Measurements from ENCODE around the gene FAM110D. TPM values are rescaled to one million over a fixed set of nuclear protein-coding genes. Genes with fewer than 3 reads are reported as not detected.
A peak's percentile ranks its signal among the peaks of the same experiment; 100 is the strongest.

Gene FAM110D
- total and polyA plus RNA-seq, 2 experiments from 2014 or later, result 0.24 to 0.39 TPM

GRCh38 chr1:26134466-26134865 is 24.4 kb upstream of the FAM110D start:
- peaks cover 4% of the 10 kb centered on the region; the same call in 1 of the 3 replicates for H3K4me1 Mint-ChIP-seq
- H3K27ac Mint-ChIP-seq, result no peak overlapping the region
- H3K36me3 Mint-ChIP-seq (ENCODE audit: low read depth), result no peaks in the 10 kb centered on the region
- H3K27me3 Mint-ChIP-seq (ENCODE audit: insufficient read depth, low read depth, poor library complexity), result peaks cover under 1% of the 10 kb centered on the region
- H3K79me2 ChIP-seq (replicated peaks; ENCODE audit: insufficient read depth), result no peaks in the 10 kb centered on the region
- H3K4me1 ChIP-seq (ENCODE audit: insufficient read depth), result no peaks in the 10 kb centered on the region
- no peak overlapping the region for H2AFZ ChIP-seq
- H3K4me3 Mint-ChIP-seq, result no peak overlapping the region
- H3K27me3 ChIP-seq (ENCODE audit: insufficient read depth), result no peaks in the 10 kb centered on the region
- DNase-seq (ENCODE audit: low spot score) (no peak), ATAC-seq (no peak)
- no peak overlapping the region for H3K4me2 ChIP-seq
- H3K4me3 ChIP-seq, result no peak overlapping the region
- no peaks in the 10 kb centered on the region for H3F3A ChIP-seq (replicated peaks; ENCODE audit: low read depth)
- H3K36me3 ChIP-seq (ENCODE audit: insufficient read depth), result no peaks in the 10 kb centered on the region
- no peak overlapping the region for H3K27ac ChIP-seq (ENCODE audit: low read depth)
- no peaks in the 10 kb centered on the region; the same call in 2 of the 3 replicates for H3K9me3 Mint-ChIP-seq
- H3K9me2 ChIP-seq (ENCODE audit: insufficient read depth), result no peaks in the 10 kb centered on the region
- H4K20me1 ChIP-seq (replicated peaks; ENCODE audit: insufficient read depth), result no peaks in the 10 kb centered on the region
- TF ChIP-seq EZH2phosphoT487 (IDR thresholded peaks at IDR 0.05; ENCODE audit: unreplicated experiment), result no peak
- no peak for TF ChIP-seq ETS1 (IDR thresholded peaks at IDR 0.05)
- no peak for TF ChIP-seq EZH2 (IDR thresholded peaks at IDR 0.05; ENCODE audit: low read depth, unreplicated experiment)
- no peak for TF ChIP-seq REST (IDR thresholded peaks at IDR 0.05; ENCODE audit: unreplicated experiment)

- no peaks in the 10 kb centered on the region for H4K20me1 ChIP-seq (replicated peaks; ENCODE audit: insufficient read depth)
- no peaks in the 10 kb centered on the region for H3K4me1 ChIP-seq (ENCODE audit: insufficient read depth)
- peaks cover 4% of the 10 kb centered on the region; the same call in 1 of the 2 replicates for H3K27me3 ChIP-seq (ENCODE audit: insufficient read depth)
- Mint-ChIP-seq H3K4me3 (no peak overlapping the region), H3K27me3 (ENCODE audit: insufficient read depth, low read depth, poor library complexity) (peaks cover 7% of the 10 kb centered on the region), H3K4me1 (peaks cover 4% of the 10 kb centered on the region; the same call in 1 of the 3 replicates), H3K36me3 (ENCODE audit: low read depth) (no peaks in the 10 kb centered on the region), H3K9me3 (no peaks in the 10 kb centered on the region; the same call in 2 of the 3 replicates), H3K27ac (no peak overlapping the region)
- H3K79me2 ChIP-seq (replicated peaks; ENCODE audit: insufficient read depth), result no peaks in the 10 kb centered on the region
- no peaks in the 10 kb centered on the region for H3K36me3 ChIP-seq (ENCODE audit: insufficient read depth)
- H3K4me3 ChIP-seq, result no peak overlapping the region
- peak overlapping the region; percentile 86 for H2AFZ ChIP-seq
- no peaks in the 10 kb centered on the region for H3F3A ChIP-seq (replicated peaks; ENCODE audit: low read depth)
- H3K4me2 ChIP-seq, result no peak overlapping the region
- ATAC-seq, result no peak
- no peak overlapping the region for H3K27ac ChIP-seq (ENCODE audit: low read depth)
- DNase-seq (ENCODE audit: low spot score), result no peak
- no peaks in the 10 kb centered on the region for H3K9me2 ChIP-seq (ENCODE audit: insufficient read depth)
- TF ChIP-seq EZH2 (IDR thresholded peaks at IDR 0.05; ENCODE audit: low read depth, unreplicated experiment) (no peak), JUNB (IDR thresholded peaks at IDR 0.05; ENCODE audit: unreplicated experiment) (no peak), ZNF462 (CRISPR knock-in tag; IDR thresholded peaks at IDR 0.05) (no peak)
These were observed 19.8 kb upstream of the FAM110D start for GRCh38 chr1:26138974-26139558.
